ENCODE data around the gene GRPEL1.

The GRPEL1 gene

DNA sequence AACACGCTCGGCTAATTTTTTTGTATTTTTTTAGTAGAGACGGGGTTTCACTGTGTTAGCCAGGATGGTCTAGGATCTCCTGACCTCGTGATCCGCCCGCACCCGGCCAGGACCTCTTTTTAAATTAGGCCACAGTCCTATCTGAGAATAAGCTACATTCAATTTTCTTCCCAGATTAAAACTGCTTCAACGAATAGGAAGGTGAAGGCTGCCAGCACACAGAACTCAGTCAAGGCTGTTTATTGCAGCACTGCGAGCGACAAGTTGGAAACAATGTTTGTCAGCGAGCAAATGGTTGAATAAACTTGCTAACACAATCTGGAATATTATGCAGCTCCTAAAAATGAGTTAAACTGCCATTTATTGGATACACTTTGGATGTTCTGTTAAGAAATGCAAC is 1.9 kb downstream of the GRPEL1 start:
- no peak for DNase-seq (ENCODE audit: low read depth)

DNA sequence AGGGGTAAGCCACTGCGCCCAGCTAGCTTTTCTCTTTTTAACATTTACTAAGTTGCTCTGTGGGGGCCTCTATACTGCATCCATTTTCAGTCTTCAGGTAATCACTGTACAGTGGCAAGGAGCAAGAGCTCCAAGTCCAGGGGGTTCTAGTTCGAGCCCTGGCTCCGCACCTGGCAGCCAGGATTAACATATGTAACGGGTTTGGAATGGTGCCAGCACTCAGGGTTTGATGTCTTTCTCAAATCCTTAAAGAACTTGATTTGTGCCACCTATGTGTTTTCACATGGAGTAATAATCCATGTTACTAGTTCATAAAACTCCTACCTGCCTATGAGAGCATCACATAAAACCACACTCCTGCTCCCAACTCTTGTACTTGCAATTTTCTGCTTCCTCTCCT is 4.5 kb downstream of the GRPEL1 start:
- DNase-seq (ENCODE audit: low read depth), result no peak

DNA sequence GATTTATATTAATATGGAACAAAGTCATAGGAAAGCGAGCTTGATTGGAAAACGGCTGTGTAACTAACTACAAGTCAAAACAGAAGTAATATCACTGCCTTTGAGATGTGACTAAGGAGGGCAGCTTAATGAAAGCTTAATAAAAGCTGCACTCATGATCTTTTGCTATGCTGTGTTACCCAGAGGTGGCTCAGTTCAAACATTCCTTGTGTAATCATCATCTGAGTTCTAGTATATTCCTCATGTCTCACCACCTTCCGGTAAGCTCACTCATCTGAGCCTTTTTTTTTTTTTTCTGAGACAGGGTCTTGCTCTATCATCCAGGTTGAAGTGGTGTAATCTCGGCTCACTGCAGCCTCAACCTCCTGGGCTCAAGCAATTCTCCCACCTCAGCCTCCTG is 5.0 kb downstream of the GRPEL1 start:
- DNase-seq (ENCODE audit: low read depth), result no peak

DNA sequence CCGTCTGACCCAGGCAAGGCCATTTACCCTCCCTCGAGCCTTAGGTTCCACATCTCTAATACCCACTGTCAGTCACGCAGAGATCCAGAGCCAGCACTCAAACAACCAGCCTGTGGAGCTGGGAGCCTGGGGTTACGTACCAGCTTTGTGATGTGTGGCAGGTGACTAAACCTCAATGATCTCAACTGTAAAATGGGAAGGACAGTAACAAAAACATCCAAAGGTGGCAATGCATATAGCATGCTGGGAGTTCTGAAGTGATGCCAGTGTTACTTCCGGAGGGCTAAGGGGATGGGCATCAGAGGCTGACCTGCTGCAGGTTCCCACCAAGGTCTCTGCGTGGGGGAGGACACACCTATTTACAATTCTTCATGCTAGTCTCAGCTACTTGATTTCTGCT is 6.0 kb downstream of the GRPEL1 start:
- DNase-seq (ENCODE audit: low read depth), result no peak

DNA sequence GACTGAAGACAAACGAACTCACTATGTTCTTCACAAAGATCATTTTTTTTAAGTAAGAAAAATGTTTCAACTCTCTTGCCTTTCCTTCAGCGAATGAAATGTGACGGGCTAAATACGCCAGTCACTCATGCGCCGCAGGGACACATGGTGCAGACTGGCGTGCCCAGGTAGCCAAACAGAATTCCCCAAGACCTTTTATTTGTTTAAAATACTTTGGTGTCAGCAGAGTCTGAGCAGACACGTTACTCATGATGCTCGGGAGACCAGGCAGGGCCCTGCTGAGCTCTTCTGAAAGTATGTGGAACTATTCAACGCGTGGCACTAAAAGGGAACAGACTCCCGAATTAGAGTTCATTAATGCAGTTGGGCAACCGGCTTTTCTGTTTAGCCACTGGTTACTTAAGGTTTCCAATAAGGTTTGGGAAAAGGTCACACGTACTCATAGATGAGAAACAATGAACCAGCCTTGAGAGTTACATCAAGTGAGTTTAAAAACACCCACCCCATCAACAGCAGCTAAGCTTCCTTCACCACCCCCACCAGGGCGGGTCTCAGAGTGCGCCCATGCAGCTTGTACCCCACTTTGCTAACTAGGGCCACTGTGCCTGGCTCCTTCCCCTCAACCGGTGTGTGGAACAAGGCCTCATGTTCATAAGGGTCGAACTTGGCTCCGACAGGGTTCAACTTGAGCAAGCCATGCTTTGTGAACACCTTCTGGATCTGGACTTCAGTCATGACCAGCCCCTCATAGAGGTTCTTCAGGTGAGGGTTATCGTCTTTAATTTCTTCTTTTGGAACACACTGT is 7.3 kb downstream of the GRPEL1 start:
- no peak for DNase-seq (ENCODE audit: low read depth)

DNA sequence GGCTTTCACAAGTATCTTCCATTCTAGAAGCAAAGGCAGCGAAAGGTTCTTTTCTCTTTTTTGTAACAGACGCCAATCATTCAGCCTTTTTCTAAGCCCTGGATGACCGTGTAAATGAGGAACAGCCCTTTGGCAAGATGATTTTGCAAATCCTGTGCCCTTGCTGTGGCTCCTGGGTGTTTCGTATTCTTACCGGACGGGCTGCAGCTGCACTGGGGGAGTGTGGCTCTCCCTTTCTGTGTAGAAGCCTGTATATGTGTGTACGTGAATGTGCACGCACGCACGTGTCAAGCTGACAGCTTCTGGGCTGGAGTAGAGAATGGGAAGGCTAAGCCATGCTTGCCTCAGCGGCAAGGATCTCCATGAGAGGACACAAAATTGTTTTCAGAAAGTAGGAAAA is 8.2 kb downstream of the GRPEL1 start:
- no peak for DNase-seq (ENCODE audit: low read depth)

DNA sequence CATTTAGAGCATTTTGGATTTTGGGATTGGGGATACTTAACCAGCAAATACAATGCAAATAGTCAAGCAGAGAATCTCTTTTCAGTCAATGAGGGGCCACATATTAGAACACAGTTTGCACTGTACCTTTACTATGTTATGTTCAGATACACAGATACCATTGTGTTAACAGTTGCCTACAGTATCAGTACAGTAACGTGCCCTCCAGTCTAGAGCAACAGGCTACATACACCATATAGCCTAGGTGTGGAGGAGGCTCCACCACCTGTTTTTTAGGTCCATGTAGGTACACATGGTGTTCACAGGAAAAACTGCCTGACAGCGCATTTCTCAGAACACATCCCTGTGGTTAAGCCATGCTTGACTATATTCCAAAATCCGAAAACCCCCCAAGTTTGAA is 9.1 kb downstream of the GRPEL1 start:
- no peak for DNase-seq (ENCODE audit: low read depth)

DNA sequence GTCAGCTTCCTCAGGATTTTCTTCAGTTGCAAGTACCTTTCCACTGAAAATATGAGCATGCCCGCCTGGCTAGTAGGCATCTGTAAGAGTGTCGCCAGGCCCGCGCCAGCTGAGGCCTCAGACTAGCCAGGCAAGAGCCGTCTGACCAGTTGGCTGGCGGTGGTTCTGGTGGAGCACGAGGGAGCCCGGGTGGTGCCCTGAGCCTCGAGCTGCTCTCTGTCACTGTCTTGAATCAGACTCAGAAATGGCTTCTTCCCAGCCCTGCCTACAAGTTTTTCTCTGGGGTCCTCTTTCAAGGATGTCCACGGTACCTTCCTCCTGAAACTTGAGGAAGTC is 11.9 kb downstream of the GRPEL1 start:
- DNase-seq (ENCODE audit: low read depth), result no peak

DNA sequence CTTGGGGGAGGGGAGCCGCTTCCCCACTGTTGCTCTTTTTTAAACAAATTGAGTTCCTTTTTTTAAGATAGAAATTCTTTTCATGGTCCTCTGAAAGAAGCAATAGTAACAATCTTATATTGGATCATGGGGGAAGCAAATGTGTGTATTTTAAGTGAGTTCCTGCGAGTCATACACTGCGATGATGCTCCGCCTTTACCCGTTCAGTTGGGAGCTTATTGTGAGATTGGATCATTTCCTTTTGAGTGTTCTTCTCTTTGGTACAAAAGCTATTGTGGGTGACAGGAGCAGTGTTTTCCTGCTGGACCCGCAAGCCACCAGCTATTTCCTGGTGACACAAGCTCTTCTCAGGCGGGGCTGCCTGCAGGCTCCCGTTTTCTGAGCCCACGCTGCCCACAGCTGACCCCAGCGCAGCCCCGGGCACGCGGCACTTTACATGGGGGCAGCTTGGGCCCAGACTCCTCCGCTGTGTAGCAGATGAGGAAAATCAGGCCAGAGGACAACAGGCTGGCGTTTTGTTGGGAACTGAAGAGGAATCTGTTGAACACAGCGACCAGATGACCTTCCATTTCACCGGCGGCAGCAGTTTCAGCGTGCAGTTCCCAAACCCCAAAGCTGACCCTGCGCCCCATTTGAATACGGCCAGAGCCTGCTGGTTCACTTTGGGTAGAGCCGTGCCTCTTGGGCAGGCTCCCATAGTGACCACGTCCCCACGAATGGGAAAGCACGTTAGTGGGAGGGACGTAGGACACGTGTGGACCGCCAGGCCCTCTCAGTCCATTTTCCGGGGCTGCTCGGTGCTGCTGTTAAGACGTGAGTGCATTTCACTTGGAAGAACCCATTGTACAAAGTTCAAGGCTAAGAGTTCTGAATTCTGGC is 12.5 kb downstream of the GRPEL1 start:
- no peak for DNase-seq (ENCODE audit: low read depth)

DNA sequence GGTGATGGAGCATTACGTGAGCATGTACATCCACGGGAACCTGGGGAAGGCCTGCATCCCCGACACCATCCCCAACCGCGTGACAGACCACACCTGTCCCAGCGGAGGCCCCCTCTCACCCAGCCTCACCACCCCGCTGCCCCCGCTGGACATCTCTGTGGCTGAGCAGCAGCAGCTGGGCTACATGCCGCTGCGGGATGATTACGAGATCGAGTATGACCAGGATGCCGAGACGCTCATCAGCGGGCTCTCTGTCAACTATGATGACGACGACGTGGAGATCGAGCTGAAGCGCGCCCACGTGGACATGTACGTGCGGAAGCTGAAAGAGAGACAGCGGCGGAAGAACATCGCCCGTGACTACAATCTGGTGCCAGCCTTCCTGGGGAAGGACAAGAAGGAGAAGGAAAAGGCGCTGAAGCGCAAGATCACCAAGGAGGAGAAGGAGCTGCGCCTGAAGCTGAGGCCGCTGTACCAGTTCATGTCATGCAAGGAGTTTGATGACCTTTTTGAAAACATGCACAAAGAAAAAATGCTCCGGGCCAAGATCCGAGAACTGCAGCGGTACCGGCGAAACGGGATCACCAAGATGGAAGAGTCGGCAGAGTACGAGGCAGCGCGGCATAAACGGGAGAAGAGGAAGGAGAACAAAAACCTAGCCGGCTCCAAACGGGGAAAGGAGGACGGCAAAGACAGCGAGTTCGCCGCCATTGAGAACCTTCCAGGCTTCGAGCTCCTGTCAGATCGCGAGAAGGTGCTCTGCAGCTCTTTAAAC is 13.6 kb downstream of the GRPEL1 start:
- no peak for DNase-seq (ENCODE audit: low read depth)

DNA sequence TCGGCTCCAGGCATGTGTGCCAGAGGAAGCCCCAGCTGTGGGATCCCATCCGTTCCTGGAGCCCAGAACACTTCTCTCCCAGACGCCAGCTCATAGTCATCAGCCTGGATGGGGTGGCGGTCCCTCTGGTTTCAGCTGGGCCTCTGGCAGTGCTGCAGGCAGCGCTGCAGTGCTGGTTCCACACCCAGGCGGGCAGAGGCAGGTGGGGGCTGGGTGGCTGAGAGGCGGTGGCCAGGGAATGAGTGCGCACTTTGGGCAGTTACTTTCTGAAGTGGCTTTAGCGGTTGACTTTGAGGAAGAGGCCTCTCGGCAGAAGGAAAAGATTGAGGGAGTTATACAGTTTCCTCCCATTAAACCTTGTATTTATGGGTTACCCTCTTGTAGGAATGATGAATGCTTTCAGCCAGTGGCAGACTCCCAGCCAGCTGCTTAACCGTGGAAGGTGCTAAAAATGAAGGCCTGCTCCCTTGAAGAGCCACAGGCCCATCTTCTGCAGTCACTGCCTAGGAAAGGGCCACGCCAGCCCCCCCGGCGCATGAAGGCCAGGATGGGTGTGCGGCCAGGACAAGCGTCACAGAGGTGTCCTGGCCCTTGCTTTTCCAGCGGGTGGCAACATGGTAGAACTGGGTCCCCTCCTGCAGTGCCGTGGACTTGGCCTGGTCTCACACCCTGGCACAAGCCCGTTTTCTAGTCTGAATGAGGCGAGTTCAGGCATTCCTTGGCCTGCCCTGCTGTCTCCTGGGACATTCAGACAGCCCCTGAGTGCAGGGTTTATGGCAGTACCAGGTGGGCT is 14.7 kb downstream of the GRPEL1 start:
- DNase-seq (ENCODE audit: low read depth), result no peak

DNA sequence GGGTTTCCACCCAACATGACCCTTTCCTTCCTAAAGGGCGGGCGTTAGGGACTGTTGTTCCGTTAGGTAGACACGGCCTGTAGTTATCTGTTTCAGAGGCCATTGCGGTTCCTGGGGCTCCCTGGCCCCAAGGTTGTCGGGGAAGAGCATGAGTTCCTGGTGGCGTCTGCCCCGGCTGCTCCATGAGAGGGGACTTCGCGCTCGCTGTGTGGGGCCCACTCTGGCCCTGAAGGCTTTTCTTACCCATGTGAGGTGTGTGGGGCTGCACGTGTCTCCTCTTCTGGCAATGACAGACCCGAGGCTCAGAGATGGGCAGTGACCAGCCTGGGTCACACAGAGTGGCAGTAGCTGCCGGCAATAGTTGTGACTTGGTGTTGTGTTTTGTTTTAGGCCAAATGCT is 15.6 kb downstream of the GRPEL1 start:
- no peak for DNase-seq (ENCODE audit: low read depth)

DNA sequence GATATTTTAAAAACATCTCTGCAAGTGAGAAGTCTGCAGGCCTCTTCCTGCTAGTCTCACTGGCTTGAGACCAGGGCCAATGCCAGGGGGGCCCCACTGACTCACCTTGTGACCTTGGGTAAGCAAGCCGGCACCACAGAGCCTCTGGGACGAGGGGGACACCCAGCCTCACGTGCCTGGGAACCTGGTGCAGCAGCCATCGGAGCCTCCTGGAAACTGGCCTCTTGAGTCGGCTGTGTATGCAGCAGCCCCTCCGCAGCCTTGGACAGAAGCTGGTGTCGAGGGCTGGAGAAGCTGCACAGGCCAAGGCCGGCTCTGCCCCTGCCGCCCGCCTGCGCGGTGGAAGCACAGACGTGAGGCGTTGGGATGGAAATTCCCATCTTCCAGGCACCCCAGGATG is 16.0 kb downstream of the GRPEL1 start:
- DNase-seq (ENCODE audit: low read depth), result no peak

DNA sequence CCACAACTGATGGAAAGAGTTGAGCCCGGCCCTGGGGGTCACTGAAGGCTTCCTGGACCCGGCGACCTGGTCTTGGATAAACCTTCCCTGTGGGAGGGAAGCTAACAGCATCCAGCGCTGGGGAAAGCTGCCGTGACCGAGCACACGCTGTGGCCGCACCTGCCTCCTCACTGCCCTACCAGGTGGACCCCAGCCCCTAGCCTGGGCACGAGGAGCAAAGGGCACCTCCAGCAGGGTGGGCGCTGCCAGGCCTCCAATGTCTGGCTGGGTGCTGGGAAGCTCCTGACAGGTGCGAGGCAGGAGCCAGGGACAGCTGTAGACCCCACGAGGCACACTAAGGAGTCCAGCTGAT is 16.7 kb downstream of the GRPEL1 start:
- DNase-seq (ENCODE audit: low read depth), result no peak

DNA sequence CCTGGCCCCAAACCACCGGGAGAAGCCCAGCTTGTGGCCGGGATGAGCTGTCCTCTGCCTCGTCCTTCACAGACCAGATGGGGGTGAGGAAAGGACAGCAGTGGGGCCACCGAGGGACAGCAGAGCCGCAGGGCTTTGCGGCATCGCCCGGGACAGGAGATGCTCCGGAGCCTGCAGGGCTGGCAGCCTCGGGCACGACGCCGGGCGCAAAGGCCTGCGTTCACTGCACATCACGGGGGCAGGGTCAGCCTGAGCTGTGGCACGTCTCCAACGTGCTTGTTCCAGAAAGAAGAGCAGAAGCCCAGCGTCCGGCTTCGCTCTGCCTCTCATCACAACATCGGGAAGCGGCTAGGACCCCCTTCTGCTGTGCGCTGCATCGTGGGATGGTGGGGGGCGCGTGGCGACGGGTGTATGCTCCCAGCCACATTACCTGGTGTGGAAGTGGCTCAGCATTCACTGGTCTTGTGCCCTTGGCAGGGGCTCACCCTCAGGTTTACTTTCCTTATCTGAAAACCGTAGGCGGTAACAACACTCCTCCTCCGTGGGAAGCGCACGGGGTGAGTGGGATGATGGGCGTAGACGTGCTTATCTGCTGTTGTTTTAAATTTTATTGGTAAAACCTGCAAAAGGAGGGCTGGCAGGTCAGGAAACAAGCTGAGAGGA is 17.3 kb downstream of the GRPEL1 start:
- no peak for DNase-seq (ENCODE audit: low read depth)

DNA sequence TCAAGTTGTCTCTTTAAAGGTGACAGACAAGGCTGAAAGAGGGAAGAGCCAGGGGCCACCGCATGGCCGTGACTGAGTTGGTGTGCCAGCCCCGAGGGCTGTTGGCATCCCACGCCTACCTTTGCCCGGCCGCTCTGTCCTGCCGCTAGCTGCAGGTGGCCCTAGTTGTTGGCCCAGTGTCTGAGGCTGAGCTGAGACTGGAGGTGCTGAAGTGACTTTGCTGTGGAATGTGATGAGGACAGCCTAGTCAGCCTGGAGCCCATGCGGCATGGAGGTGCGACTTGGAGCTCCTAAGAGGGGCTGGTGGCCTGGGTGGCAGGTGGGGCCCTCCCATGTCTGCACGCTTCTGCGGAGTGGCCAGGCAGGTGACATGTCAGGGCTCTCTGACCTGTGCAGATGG is 18.1 kb downstream of the GRPEL1 start:
- DNase-seq (ENCODE audit: low read depth), result no peak

DNA sequence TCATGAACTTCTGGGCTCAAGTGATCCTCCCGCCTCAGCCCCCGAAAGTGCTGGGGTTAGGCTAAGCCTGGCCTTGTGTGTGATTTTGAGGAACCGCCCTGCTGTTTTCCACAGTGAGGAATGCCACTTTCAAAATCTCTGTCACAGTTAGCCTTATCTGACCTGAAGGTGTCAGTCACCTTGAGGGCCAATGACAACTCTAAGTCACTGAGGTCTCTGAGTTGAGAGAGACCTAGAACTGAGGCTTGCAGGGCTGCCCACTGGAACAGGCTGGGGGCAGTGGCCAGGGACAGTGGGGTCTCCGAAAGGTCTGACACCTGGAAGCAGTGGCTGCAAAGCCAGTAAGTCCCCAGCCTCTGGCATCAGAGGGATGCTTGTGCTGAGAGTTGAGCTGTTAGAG is 18.6 kb downstream of the GRPEL1 start:
- no peak for DNase-seq (ENCODE audit: low read depth)

DNA sequence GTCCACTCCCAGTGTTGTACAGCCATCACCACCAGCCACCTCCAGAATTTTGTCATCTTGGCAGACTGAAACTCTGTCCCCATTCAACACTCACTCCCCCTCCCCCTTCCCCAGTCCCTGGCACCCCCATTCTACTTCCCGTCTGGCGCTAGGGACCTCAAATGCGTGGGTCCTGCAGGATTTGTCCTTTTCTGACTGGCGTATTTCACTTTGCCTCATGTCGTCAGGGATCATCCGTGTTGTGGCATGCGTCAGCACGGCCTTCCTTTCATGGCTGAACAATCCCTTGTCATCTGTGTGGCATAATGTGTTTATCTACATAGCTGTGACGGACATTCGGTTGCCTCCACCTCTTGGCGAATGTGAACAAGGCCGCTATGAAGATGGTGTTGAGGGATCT is 19.2 kb downstream of the GRPEL1 start:
- DNase-seq (ENCODE audit: low read depth), result no peak

DNA sequence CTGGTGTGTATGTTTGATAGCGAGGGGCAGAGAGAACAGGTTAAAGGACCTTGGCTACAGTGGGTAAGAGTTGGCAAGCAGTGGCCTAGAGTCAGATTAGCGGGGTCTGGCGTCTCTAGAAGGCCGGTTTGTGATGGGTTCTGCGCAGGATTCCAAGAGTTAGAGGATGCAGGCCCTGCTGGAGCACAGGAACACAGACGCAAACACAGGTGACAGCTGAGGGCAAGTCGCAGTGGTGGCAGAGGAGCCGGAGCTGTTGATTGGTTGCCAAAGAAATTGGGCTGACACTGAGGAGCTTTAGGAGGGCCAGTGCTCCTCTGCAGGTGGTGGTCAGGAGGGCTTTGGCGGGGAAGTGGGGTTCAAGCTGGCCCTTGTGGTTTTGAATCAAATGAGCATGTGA is 20.9 kb downstream of the GRPEL1 start:
- DNase-seq (ENCODE audit: low read depth), result no peak

DNA sequence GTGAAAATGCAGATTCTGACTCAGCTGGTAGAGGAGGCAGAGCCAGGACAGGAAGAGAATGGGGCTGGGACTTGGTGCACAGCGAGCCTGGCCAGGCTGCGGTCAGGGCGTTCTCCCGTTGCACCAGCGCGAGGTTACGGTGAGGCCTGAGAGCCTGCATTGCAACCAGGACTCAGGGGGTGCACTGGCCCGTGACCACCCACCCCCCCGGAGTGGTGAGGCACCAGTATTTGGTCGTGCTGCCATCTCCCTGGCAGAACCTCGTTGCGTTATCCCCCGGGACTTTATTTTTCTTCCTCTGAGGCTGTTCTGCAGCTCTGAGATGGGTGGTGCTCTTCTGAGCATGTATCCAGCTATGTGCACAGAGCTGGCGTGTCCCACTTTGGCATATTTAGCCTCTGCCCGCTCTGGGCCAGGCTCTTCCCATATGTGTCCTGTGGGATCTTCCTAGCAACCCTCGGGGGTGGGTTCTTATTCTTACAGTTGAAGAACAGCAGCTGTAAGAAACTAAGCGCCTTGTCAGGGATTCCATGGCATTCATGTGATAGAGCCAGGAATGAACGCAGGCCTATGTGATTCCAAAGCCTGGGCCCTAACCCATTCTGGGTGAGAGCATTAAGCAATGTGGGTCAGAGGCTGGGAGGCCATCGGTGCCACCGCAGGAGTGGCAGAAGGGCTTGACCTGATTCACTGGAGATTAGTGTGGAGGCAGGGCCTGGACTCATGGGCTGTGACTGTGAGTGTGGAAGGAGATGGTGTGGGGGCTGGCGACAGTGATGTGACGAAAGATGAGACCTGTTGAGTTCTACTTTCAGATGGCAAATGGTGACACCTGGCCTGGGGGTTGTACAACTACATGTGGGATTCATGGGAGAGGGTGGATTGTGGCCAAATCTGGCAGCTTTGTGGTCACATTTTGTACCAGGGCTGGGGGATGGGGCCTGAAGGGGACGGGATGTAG is 21.6 kb downstream of the GRPEL1 start:
- DNase-seq (ENCODE audit: low read depth), result no peak
